A172 (cell line): ENCODE results near the gene IL31RA. TPM values are rescaled to one million over a fixed set of nuclear protein-coding genes. Genes with fewer than 3 reads are reported as not detected.
"Not testable (repeated sequence)": the region's sequence is repeated elsewhere in the genome, so short reads cannot be mapped to it uniquely, and the experiment has no call there.

Experiments
- DNase-seq: peaks from one replicate; pipeline ENCODE4 v3.0.0-alpha.2; 2015; ENCODE audit warnings: low spot score
- total RNA-seq: library from RNA; depleted of rRNA; stranded (reverse); fragments of >200 nt; shearing (Covaris generic); gene quantifications from 2 replicates; pipeline ENCODE4 v1.2.3, GENCODE V29; 2014; rRNA removed

IL31RA gene
- total RNA-seq, result 1.6 and 2.6 TPM in 2 replicates

DNA sequence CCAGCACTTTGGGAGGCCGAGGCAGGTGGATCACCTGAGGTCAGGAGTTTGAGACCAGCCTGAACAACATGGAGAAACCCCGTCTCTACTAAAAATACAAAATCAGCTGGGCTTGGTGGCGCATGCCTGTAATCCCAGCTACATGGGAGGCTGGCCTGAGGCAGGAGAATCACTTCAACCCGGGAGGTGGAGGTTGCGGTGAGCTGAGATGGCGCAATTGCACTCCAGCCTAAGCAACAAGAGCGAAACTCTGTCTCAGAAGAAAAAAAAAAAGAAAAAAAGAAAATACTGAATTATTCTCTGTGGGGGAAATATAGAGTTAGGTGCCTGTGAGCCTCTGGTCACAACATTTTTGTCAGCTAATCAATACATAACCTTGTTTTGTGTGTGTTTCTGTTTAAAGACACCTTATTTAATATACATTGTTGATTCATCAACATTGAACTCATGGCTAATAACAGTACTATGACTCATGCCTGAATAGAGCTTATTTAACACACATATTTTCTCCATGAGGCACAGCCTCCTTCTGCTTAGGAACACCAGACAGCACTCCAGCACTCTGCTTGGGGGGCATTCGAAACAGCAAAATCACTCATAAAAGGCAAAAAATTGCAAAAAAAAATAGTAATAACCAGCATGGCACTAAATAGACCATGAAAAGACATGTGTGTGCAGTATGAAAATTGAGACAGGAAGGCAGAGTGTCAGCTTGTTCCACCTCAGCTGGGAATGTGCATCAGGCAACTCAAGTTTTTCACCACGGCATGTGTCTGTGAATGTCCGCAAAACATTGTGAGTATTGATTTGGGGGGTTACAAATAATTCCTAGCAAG is at the start of gene IL31RA:
Gene IL31RA (plus strand): TSS at position 519 of the 836 bp plus-strand sequence. CDS start 214 bp downstream, at position 733.
- DNase-seq, result peak; percentile 71

GRCh38 chr5:55808814-55809213 is 42.3 kb upstream of the IL31RA start:
- DNase-seq, result not testable (repeated sequence)

GRCh38 chr5:55815939-55816338 is 35.2 kb upstream of the IL31RA start:
- not testable (repeated sequence) for DNase-seq

- DNase-seq, result peak; percentile 79
Observed at GRCh38 chr5:55816342-55816741, 34.8 kb upstream of the IL31RA start.

GRCh38 chr5:55817030-55817429 is 34.1 kb upstream of the IL31RA start:
- DNase-seq, result no peak

DNA sequence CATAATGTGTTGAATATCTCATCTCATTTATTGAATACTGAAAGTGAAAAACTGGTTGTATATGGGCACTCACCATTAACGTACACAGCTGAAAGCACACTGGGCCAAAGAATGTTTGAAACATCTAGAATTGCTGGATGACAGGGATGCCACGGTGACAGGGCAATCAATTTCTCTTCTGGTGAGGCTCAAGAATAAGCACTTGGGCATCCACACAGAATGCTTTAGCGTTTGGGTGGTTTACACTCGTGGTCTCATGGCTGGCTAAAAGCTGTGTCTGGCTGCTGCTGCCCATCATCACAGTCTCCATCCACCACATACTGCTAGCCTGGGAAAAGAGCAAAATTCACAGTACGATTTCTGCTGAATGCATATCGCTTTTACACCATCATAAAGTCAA is 30.7 kb upstream of the IL31RA start:
- no peak for DNase-seq

- no peak for DNase-seq
Observed at GRCh38 chr5:55821731-55822512, 29.2 kb upstream of the IL31RA start.

GRCh38 chr5:55823151-55823796 is 27.9 kb upstream of the IL31RA start:
- DNase-seq, result no peak

DNA sequence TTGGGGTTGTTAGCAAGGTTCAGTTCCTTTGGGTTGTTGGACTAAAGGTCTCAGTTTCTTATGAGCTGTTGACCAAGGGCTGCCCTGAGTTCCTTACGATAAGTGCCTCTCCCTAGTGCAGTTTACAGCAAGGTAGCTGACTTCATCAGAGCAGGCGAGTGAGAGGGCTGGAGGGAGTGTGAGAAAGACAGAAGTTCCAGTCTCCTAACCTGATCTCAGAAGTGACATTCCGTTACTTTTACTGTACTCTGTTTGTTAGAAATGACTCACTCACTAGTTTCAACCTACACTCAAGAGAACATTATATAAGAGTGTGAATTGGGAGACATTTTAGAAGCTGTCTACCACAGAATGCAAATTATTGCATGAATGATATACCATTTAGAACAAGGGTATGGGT is 21.2 kb upstream of the IL31RA start:
- no peak for DNase-seq

GRCh38 chr5:55832446-55832845 is 18.7 kb upstream of the IL31RA start:
- no peak for DNase-seq

- no peak for DNase-seq
Observed at GRCh38 chr5:55836191-55836590, 15.0 kb upstream of the IL31RA start.

DNA sequence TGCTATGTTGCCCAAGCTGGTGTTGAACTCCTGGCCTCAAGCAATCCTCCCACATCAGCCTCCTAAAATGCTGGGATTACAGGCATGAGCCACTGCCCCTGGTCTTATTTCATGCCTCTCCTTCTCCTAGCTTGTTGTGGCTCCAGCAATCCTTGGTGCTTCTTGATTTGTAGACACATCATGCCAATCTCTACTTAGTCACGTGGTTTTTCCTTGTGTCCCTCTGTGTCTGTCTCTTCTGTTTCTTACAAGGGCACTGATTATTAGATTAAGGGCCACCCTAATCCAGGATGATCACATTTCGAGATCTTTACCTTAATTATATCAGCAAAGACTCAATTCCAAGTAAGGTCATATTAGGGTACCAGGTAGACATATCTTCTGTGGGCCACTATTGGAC is 9.2 kb upstream of the IL31RA start:
- no peak for DNase-seq

DNA sequence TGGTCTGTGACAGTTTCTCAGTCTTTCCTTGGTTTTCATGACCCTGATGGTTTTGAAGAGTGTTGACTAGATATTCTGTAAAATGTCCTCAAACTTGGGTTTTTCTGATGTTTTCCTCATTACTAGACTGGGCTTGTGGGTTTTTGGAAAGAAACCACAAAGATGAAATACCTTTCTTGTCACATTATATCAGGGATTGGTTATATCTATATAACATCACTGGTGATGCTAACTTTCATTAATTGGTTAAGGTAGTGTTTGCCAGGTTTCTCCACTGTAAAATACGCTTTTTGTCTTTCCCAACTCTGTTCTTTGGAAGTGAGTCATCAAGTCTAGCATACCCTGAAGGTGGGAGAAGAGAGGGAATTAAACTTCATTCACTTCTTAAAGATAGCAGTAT is 3.3 kb upstream of the IL31RA start:
- DNase-seq, result peak; percentile 33

GRCh38 chr5:55848783-55849182 is 2.4 kb upstream of the IL31RA start:
- DNase-seq, result no peak

DNA sequence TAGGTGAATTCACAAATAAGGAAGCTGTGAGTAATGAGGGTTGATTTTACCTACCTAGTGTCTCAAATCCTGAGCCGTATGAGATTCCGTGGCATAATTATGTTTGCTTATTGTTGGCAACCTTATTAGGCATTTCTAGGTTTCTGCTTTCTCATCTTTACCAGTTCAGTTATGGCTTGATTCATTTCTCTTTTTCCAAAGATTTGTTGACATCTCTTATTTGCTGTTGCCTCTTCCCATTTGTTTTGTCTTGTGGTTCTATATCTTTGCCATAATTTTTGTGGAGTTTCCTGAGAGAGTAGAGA is 470 bp downstream of the IL31RA start:
- no peak for DNase-seq

DNA sequence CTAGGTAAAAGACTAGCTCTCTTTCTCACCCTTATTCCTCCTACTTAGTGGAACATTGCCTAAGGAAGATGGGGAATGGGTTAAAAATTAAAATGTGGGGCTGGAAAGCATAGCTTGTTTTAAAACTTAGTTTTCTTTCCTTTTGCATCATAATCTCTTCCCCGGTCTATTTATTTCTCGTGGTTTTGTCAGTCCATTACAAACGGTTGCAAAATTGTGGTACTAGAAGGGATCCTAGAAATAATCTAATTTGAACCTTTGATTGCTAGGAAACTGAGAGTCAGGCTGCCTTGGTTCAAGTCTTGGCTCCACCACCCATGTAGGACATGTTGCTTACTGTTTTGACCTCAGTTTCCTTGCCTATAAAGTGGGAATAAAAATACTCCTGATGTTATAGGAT is 1.3 kb downstream of the IL31RA start:
- DNase-seq, result no peak

- no peak for DNase-seq
Observed at GRCh38 chr5:55853041-55853670, 2.0 kb downstream of the IL31RA start.

- DNase-seq, result peak; percentile 30
Observed at GRCh38 chr5:55853818-55854217, 2.7 kb downstream of the IL31RA start.

DNA sequence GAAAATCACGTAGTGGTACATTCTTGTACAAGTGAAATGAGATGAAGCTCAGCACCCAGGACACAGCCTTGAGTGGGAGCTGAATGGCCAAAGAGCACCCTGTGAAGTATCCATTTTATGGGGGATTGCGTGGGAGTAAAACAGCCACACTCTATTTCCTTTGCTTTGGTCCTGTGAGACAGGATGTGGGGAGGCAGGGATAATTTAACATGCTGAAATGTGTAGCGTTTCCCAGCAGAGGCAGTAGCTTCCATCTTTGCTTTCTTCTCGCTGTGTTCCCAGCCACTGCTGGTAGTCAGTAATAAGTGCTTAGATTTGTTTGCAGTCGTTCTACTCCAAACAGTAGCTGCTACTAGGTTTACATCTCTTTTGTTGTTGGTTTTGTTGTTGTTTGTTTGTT is 4.4 kb downstream of the IL31RA start:
- peak; percentile 41 for DNase-seq

- no peak for DNase-seq
Observed at GRCh38 chr5:55856516-55857246, 5.5 kb downstream of the IL31RA start.

DNA sequence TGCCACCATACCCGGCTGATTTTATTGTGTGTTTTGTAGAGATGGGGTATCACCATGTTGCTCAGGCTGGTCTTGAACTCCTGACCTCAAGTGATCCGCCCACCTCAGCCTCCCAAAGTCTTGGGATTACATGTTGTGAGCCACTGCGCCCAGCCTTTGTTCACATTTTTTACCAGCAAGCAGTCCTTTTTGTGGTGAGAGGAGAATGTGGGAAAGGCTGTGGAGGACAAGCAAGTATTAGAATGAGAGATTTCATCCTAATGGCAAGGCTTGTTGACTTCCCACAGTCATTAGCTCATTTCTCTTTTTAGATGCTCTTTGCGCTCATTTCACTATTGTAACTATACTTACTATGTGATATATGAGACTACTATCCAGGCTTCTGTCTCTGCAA is 6.1 kb downstream of the IL31RA start:
- no peak for DNase-seq
